Measurements from ENCODE around the gene KRTAP5-3. TPM values are rescaled to one million over a fixed set of nuclear protein-coding genes. Genes with fewer than 3 reads are reported as not detected.

KRTAP5-3 gene
- total RNA-seq, 1 experiment from 2014 or later: not detected

GRCh38 chr11:1565173-1565903 lies 42.9 kb downstream of the KRTAP5-3 start:
- no peak for DNase-seq (ENCODE audit: low read depth)

DNA sequence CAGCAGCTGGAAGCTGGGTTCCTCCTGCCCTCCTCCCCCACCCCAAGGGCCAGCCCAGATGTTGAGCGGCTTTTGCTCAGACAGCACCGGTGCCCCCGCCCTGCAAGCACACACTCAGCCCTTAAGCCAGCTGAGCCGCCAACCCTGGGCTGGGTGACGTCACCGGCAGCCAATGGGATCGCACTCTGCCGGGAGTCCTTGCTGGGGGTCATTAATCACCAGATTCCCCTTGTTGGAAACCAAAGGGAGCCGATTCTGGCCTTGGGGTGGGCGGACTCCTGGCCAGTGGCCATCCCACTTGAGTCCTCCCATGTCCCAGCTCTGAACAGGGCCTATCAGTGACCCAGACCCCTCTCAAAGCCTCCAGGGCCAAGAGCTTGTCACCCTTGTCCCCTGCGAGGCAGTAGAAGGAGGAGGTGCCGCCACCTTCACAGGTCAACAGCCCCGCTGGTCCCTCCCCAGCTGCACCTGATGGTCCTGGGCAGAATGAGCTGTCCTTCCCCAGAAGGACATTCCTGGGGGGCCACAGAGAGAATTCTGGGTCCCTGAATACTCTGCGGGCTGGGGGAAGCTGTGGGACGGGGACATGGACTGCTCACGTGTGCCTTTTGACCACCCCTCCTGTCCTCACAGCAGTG lies 43.6 kb downstream of the KRTAP5-3 start:
- no peak for DNase-seq (ENCODE audit: low read depth)

GRCh38 chr11:1563697-1564534 lies 44.3 kb downstream of the KRTAP5-3 start:
- DNase-seq (ENCODE audit: low read depth): no peak

- no peak for DNase-seq (ENCODE audit: low read depth)
Measured at GRCh38 chr11:1563149-1563638, 45.1 kb downstream of the KRTAP5-3 start.

GRCh38 chr11:1562469-1563148 lies 45.7 kb downstream of the KRTAP5-3 start:
- DNase-seq (ENCODE audit: low read depth): no peak

- DNase-seq (ENCODE audit: low read depth): no peak
Measured at GRCh38 chr11:1561955-1562354, 46.3 kb downstream of the KRTAP5-3 start.

GRCh38 chr11:1561266-1561665 lies 47.0 kb downstream of the KRTAP5-3 start:
- no peak for DNase-seq (ENCODE audit: low read depth)

- no peak for DNase-seq (ENCODE audit: low read depth)
Measured at GRCh38 chr11:1560649-1561251, 47.5 kb downstream of the KRTAP5-3 start.

GRCh38 chr11:1560002-1560648 lies 48.1 kb downstream of the KRTAP5-3 start:
- no peak for DNase-seq (ENCODE audit: low read depth)

DNA sequence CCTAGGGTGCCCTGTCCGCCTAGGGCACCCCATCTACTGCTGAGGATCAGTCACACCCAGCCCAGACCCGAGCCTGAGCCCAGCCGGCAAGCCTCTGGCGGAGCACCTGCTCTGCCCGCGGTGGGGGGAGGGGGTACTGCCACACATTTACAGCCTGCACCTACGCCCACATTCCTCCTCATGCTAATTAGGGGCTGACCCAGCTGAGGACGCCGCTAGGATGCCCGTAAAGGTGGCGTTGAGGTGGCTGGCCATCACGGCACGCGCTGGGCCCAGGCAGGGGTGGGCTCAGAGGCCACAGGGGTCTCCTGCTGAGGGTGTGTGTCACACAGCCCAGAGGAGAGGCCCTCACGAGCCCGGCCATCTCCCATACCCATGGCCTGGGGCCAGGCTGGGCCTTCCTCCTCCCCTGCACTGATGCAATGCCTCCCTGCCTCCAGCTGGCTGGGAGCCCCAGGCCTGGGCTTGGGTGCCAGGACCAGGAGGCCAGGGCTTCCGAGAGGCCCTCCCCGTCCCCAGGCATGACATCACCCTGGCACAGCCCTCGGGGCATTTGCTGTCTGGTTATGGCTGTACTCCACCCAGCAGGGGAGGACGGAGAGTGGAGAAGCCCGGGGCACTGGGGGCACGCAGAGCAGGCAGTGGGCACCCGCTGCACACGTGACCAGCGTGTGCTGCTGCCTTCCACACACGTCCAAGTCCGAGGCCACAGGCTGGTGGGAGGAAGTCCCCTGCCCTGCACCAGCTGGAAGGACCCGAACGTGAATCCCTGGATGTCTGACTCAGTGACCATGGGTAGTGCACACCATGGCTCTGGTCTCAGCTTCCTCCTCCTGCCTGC lies 48.9 kb downstream of the KRTAP5-3 start:
- DNase-seq (ENCODE audit: low read depth): no peak

DNA sequence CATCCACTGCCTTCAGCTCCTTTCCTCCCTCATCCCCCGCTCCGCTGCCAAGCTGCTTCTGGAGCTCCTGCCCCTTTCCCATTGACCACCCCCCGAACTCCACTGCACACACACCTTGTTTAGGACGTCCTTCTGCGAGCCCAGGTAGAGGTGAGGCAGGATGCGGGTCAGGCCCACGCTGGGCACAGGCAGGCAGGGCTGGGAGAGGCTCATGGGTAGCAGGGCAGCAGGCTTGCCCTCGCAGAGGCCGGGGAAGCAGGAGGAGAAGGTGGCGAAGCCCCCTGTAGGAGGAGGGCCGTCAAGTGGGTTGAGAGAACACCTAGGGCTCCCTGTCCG lies 49.5 kb downstream of the KRTAP5-3 start:
- DNase-seq (ENCODE audit: low read depth): no peak

GRCh38 chr11:1557904-1558774 lies 50.1 kb downstream of the KRTAP5-3 start:
- DNase-seq (ENCODE audit: low read depth): no peak

Other genes with a start within 250 kb of the KRTAP5-3 start
- gene BRSK2, start 218.5 kb downstream of the KRTAP5-3 start, total RNA-seq (2014; rRNA removed): 0.34 TPM in 1 of 2 replicates, not detected in the other
- gene MOB2, start 121.7 kb downstream of the KRTAP5-3 start, total RNA-seq (2014; rRNA removed): 11.9 and 19.9 TPM in 2 replicates
- not detected in 2 replicates for gene DUSP8, start 36.2 kb downstream of the KRTAP5-3 start, total RNA-seq (2014; rRNA removed)
- not detected in 2 replicates for gene KRTAP5-1, start 23.2 kb downstream of the KRTAP5-3 start, total RNA-seq (2014; rRNA removed)
- not detected in 2 replicates for gene KRTAP5-2, start 10.2 kb downstream of the KRTAP5-3 start, total RNA-seq (2014; rRNA removed)
- gene KRTAP5-4, start 13.7 kb upstream of the KRTAP5-3 start, total RNA-seq (2014; rRNA removed): not detected in 2 replicates
- not detected in 2 replicates for gene KRTAP5-5, start 21.3 kb upstream of the KRTAP5-3 start, total RNA-seq (2014; rRNA removed)
- gene KRTAP5-6, start 88.7 kb upstream of the KRTAP5-3 start, total RNA-seq (2014; rRNA removed): not detected in 2 replicates
- 12.6 and 20.1 TPM in 2 replicates for gene IFITM10, start 142.1 kb upstream of the KRTAP5-3 start, total RNA-seq (2014; rRNA removed)
- 448 and 475 TPM in 2 replicates for gene CTSD, start 155.5 kb upstream of the KRTAP5-3 start, total RNA-seq (2014; rRNA removed)
- gene SYT8, start 226.5 kb upstream of the KRTAP5-3 start, total RNA-seq (2014; rRNA removed): 0.13 and 0.17 TPM in 2 replicates
- gene TNNI2, start 230.5 kb upstream of the KRTAP5-3 start, total RNA-seq (2014; rRNA removed): 0.29 TPM in 1 of 2 replicates, not detected in the other
- 311 and 321 TPM in 2 replicates for gene LSP1, start 244.6 kb upstream of the KRTAP5-3 start, total RNA-seq (2014; rRNA removed)